Globus pallidus (tissue), 1 donor: ENCODE results near the gene PIGT.

Source experiments
- DNase-seq: peaks from one replicate; pipeline ENCODE4 v3.0.0-alpha.2; 2015; ENCODE audit warnings: low spot score

The PIGT gene

DNA sequence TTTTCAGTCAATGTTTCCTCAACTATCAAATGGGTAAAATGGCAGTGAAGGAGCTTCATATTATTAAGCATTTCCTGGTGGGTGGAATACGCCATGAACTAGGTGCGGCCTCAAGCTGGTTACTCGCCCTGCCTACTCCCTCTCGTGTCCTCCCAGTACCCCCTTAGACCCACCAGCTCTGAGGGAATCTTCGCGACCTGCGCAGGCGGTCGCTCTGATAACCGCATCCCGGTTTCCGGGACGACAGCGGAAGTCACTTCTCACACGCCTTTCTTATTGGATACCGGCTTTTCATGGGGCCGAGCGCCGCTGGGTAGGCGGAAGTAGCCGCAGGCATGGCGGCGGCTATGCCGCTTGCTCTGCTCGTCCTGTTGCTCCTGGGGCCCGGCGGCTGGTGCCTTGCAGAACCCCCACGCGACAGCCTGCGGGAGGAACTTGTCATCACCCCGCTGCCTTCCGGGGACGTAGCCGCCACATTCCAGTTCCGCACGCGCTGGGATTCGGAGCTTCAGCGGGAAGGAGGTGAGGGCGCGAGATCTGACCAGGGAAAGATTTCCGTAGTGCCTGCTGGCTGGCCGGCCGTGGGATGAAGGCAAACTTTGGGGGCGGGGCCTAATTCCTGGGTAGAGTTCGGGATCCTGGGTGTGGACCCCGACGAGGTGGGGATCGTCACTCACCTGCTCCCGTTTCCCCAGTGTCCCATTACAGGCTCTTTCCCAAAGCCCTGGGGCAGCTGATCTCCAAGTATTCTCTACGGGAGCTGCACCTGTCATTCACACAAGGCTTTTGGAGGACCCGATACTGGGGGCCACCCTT is at the start of gene PIGT:
Gene PIGT (plus strand): TSS at position 320 of the 816 bp plus-strand sequence. CDS start 16 bp downstream, at position 336.
- DNase-seq, result peak; percentile 88

DNA sequence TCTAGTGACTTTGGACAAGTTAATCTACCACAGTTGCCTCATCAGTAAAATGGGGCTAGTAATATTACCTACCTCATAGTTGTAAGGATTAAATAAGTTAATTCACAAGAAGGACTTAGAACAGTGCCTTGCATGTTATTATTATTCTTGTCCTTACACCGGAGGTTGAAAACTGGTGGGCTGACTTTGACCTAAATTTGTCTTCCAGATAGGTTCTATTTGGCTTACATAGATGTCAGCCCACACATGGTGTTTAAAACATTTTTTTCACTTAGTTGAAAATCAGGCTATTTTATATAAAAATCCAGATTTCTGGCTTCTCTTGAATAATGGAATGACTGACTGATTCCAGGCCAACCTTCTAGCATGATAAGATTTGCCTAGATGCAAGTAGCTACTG is 49.7 kb upstream of the PIGT start:
- no peak for DNase-seq

DNA sequence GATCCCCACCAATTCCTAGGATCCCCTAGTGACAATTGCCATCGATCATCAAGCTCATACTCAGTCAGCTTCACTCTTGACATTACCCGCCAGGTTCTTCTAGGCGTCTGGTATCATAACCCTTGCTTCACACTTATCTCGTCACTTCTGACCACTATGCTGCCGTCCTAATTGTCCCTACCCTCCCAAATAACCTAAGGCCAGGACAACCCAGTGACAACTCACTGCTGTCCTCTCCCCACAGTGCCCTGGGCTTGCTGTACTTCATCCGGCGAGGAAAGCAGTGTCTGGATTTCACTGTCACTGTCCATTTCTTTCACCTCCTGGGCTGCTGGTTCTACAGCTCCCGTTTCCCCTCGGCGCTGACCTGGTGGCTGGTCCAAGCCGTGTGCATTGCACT is 49.3 kb upstream of the PIGT start:
- DNase-seq, result no peak

DNA sequence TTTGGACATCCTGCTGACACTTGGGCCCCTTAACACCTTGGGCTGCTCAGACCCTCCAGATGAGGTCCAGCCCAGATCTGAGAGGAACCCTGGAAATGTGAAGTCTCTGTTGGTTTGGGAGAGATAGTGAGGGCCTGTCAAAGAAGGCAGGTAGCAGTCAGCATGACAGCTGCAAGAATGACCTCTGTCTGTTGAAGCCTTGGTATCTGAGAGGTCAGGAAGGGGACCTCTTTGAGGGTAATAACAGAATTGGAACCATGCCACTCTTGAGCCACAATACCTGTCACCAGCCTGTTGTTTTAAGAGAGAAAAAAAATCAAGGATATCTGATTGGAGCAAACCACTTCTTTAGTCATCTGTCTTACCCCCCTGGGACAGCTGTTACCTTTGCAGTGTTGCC is 48.8 kb upstream of the PIGT start:
- no peak for DNase-seq

DNA sequence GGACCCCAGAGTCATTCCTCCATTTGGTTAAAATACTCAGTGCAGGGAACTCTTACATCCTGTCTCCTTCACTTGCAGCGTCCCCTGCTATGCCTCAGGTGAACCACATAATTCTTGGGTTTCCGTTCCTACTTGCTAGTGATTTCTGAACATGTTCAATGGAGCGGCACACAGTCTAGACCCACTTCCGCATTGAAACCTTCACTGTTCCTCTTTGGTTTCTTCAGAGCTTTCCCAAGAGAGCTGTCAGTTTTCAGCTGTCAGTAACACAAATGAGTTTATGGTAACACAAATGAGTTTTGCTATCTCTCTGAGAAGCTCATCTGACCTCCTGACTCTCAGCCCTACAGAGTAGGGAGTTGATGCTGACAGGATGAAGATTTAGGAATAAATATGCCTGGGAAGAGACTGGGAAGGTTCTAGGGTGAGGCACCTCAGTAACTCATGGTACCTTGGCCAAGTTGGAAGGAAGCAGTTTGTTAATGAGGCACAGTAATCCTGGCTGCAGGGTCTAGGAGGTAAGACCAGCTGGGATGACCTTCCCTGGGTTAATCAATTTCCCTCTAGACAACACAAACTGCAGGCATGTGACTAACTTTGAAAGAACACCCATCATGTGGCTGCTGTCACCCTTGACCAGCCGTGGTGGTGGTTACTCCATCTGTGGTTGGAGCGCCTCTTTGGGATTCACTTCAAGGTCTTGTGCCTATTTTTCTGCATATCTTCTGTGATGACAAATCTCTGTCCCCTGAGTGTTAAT is 47.5 kb upstream of the PIGT start:
- DNase-seq, result no peak

DNA sequence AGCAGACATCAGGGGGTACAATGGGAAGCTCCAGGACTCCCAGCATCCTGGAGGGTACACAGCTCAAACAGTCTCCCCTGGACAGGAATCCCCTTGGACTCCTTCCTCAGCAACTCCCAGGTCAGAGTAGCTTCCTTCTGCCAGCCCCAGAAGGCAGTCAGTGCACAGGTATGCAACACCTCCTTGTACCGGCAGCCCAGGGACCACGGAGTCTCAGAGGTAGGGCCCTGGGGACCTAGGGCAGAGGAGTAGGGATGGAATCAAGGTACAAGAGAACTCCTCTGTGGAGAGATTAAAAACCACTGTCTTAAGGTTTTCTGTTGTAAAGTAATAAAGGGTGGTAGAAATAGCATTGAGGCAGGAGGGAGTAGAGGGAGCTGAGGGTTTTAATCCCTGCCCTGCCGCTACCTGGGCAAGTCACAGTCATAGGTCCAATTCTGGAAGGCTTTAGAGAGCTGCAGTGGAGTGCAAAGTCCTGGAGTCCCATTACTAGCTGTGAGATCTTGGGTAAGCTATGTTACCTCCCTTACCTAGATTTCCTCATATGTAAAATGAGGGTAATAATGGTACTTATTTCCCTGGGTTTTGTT is 45.3 kb upstream of the PIGT start:
- DNase-seq, result no peak

DNA sequence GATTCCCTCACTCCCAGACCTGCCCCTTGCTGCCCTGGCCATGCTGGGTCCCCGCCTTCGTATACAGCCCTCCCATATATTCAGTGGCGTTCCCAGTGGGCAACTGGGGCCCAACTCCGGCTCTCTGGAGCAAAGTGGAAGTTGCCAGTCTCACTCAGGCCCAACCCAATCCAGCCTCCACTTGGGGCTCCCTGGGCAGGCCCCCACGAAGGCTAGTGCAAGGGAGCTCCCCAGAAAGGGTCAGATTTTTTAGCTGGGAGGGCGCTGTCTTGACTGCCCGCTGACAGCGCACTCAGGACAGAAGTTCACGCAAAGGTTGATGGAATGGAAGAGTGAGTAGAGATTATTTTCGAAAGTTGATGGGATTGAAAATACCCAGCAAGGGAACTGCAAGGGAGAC is 43.7 kb upstream of the PIGT start:
- no peak for DNase-seq

DNA sequence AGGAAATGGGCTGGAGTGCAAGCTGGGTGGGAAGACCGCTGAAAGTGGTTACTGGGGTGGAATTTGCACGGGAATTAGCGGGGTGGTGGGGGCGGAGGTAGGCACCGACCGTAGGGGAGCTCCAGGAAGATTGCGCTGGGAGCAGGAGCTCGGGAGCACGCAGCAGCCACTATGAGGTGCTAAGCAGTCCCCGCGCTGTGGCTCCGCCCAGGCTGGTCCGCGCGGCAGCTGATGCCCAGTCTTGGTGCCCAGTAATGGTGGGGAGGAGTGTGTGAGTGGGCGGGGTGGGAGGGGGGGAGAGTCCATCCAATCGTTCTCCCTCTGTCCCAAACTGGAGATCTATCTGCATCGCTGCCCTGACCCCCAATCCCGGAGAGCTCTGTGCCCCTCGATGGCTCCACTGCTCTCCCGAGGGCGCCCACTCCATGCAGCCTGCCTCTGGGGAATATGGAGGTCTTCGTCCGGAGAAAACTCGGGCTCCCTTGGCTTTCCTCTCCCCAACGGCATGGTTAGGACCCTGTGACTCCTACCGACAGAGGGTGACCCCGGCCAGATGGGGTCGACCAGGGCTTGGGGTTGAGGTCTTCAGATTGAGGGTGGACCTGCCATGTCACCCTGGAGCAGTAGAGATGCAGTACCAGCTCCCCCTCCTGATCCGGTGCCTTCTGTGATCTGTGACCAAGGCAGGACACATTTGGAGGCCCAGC is 43.1 kb upstream of the PIGT start:
- peak; percentile 82 for DNase-seq

DNA sequence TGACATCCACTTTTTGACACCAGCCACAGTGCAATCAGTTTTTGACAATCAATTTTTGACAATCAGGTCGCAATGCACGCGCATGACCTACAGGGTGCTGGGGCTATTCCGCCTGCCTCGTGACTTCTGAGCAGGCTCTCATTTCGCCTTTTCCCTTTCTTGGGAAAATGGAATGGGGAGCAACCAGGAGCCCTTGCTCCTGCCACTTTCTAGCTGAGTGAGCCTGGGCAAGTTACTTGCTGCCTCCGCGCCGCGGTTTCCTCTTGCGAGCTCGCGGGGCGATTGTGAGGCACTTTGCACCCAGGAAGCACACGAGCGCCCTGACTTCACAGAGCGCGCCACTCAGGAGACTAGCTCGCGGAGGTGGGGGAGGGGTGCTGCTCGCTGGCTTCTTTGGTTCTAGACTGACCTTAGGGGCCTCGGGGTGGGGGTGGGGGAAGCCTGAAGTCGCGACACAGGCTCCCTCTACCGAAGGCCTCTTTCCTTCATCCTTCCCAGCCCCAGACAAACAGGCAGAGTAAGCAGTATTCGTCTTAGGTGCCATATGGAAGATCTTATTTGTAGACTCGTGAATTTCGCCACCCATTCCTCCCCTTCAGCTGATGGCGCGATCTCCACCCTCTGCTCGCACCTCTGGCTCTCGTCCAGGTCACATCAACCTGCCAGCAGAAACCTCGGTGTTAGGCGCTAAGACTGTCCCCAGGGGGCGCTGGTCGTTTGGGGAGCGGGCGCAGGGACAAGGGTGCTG is 42.4 kb upstream of the PIGT start:
- DNase-seq, result peak; percentile 88

DNA sequence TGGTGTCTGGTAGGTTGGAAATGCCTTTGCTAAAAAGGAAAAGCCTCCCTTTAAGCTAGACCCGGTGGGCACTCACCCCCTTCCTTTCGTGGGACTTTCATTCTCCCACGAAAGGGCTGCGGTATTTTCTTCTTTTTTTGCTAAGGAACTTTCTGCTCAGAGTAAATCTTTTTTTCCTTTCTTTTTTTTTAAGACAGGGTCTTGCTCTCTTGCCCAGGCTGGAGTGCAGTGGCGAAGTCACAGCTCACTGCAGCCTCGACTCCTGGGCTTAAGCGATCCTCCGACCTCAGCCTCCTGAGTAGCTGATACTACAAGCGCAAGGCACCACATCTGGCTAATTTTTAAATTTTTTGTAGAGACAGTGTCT is 41.9 kb upstream of the PIGT start:
- no peak for DNase-seq

DNA sequence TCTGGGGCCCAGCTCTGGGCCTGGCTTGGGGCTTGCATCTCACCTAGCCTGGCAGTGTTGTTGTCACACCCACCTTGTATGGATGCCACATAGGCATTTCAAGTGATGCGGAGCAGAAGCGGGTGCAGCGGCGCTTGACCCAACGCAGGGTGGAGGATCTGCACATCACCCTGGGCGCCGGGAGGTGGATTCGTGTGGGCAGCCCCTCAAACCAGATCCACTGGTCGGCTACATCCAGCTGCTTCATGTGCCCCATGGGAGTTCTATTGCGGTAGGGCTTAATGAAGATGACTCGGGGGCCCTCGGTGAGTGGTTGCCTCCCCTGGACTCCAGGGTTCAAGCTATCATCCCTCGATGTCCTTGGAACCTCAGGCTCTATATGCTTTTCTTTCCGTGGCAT is 41.0 kb upstream of the PIGT start:
- DNase-seq, result no peak

DNA sequence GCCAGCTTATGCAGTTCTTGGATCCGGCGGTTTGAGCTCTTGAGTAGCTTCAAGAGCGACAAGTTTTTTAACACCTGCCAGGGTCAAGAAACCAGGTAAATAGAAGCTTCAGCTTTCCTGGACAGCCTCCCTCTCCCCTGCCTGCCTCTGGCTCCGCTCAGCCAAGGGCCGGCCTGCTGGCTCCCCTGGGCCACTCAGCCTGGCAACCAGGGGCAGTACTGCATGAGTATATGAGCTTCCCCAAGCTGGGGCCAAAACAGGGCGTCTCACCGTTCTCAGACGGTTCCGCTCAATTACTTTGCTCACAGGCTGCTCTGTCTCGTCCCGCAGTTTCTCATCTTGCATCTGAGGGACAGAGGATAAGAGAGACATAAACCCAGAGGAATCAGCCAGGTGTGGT is 38.7 kb upstream of the PIGT start:
- no peak for DNase-seq

DNA sequence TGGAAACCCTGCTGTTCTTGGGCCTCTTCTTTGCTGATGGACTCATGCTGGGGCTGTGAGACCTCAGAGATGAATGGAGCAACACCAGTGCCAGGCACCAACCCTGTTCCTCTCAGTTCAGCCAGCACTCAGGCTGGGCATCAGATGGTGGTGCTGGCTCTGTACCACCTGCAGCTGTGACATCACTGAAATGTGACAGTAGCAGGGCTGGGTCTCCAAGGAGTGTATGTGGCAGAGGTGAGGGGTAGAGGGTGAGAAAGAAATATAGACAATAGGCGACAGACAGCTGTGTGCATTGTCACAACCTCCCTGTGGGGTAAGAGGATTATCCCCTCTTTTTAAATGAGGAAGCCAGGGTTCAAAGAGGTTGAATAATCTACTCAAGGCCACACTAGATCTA is 37.8 kb upstream of the PIGT start, which contains the start of gene TP53TG5:
Gene TP53TG5 (minus strand): TSS at position 135 of the 400 bp plus-strand sequence. CDS start 89 bp downstream, at position 46.
- DNase-seq, result peak; percentile 90

DNA sequence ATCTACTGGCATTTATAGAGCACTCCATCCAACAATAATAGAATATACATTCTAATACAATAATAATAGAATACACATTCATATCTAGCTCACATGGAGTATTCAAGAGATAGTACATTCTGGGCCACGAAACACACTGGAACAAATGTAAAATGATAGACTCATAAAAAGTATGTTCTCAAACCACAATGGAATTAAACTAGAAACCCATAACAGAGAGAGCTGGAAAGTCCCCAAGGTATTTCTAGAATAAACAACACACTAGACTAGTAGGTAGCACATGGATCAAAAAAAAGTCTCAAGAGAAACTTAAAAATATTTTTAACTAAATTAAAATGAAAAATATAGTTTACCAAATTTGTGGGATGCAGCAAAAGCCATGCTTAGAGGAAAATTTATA is 28.7 kb upstream of the PIGT start:
- DNase-seq, result no peak

DNA sequence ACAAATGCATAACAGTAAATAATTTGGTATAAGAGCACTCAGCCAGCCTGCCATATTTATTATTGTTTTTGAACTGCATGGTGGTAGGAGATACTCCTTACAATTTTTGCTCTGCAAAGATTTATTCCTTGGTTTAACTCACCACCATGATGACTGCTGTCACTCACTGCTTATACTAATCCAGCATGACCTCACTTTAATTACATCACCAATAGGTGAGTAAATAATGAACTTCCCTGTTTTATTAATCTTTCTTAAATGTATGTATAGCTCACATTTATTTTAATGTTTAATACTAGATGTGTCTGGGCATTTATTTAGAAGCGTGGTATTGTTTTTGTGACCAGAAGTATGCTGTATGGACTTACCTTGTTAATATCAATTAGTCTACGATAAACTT is 25.0 kb upstream of the PIGT start:
- DNase-seq, result no peak

DNA sequence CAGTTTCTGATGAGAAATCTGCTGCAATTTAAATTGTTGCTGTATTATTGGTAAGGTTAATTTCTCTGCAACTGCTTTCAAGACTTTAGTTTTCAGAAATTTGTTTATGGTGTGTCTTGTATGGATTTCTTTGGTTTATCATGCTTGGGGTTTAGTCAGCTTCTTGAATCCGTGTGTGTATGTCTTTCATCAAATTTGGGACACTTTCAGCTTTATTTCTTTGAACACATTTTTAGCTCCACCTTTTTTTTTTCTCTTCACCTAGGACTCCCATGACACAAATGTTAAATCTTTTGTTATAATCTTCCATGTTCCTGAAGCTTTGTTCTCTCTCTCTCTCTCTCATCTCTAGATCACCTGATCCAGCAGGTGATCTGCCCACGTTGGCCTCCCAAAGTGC is 24.4 kb upstream of the PIGT start:
- no peak for DNase-seq

DNA sequence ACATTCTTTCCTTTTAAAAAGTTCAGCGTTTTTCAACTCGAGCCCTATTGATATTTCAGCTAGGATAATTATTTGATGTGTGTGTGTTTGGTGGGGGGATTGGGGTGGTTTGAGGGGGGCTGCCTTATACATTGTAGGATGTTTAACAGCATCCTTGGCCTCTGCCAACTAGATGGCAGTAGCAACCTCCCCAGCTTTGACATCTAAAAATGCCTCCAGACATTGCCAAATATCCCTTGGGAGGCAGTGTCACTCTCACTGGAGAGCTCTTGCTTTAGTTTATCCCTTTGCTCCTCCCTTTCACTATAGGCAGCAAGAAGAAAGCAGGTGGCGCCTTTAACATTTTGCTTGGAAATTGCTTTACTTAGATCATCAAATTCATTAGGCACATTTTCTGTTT is 23.2 kb upstream of the PIGT start:
- peak; percentile 76 for DNase-seq

DNA sequence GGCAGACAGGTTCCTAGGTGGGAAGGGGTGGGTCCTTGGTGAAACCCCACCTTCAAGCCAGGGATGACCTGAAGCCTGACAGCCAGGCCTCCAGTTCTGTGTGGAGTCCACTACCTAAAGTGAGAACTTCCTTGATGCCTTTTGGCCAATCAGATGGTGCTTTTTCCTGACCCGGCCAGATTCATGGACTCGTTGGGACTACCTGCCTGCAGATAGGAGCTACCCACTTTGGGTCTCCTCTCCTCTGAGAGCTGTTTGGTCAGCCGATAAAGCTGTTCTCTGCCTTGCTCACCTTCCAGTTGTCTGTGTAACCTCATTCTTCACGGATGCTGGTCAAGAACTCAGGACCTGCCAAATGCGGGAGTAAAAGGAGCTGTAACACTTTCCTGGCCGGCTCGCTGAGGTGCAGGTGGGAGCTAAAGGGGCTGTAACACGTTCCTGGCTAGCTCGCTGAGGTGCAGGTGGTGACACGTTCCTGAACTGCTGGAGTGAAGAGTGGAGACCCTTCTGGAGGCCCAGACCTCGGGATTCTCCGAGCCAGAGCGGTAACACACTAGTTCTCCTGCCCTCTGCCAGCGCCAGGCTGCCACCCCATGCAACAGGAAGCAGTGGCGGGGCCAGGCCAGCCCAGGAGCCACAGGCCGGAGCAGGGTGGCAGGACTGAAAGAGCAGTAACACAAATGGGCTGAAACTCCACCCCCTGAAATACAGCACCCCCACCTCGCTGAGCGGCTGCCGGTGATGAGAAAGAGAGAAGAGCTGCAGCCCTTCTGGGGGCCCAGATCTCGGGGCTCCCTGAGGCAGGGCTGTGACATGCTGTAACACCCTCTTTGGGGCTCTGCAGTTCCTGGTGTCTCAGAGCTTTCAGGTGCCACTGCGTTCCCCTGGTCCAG is 21.5 kb upstream of the PIGT start:
- DNase-seq, result no peak

DNA sequence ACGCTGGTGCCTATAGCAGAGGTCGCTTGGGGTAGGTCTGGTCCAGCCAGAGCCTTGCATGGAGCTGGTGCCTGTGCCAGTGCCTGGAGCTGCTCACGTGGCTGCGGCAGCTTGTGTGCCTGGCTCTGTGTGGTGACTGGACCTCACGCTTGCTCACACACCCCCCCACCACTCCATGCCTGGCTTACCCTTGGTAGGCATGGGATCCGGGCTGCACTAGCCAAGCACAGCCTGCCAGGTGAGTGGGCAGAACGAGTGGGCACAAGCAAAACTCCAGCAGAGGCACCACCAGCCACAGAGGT is 20.9 kb upstream of the PIGT start:
- no peak for DNase-seq

DNA sequence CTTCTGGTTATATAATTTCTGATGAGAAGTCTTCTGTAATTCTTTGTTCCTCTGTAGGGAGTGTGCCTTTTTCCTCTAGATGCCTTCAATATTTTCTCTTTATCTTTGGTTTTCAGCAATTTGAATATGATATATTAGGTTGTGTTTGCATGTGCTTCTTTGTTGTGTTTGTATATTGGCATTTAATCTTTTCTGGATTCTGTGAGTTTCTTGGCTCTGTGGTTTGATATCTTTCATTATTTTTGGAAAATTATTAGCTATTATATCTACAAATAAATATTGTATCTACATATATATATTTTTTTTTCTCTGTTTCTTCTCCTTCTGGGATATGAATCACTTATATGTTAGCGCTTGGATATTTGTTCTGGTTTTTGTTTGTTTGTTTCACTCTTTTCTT is 16.9 kb upstream of the PIGT start:
- no peak for DNase-seq
